Measurements from ENCODE around the gene CATSPER1.

The CATSPER1 gene

GRCh38 chr11:66055021-66055420 is 28.7 kb upstream of the CATSPER1 start:
- no peak for DNase-seq (ENCODE audit: low read depth)
- no peak overlapping the region for H3K4me3 ChIP-seq (ENCODE audit: control insufficient read depth, low read depth, low read length)
- TF ChIP-seq CTCF (conservative IDR thresholded peaks at IDR 0.05; ENCODE audit: control insufficient read depth, insufficient read depth, low read depth, low read length), result no peak

- DNase-seq (ENCODE audit: low read depth), result no peak
- peak overlapping the region; percentile 98 for H3K4me3 ChIP-seq (ENCODE audit: control insufficient read depth, low read depth, low read length)
- TF ChIP-seq CTCF (conservative IDR thresholded peaks at IDR 0.05; ENCODE audit: control insufficient read depth, insufficient read depth, low read depth, low read length), result no peak
These were observed 26.3 kb upstream of the CATSPER1 start for GRCh38 chr11:66052664-66052982.

GRCh38 chr11:66051766-66052663 is 25.7 kb upstream of the CATSPER1 start, which contains the start of gene SF3B2:
SF3B2 (plus strand) TSS chr11:66052364; CDS start chr11:66052385, 21 bp downstream.
- DNase-seq (ENCODE audit: low read depth), result peak; percentile 96
- peak within 1 kb of the TSS; percentile 98 for H3K4me3 ChIP-seq (ENCODE audit: control insufficient read depth, low read depth, low read length)
- TF ChIP-seq CTCF (conservative IDR thresholded peaks at IDR 0.05; ENCODE audit: control insufficient read depth, insufficient read depth, low read depth, low read length), result no peak

- DNase-seq (ENCODE audit: low read depth), result no peak
- H3K4me3 ChIP-seq (ENCODE audit: control insufficient read depth, low read depth, low read length), result peak overlapping the region; percentile 98
- TF ChIP-seq CTCF (conservative IDR thresholded peaks at IDR 0.05; ENCODE audit: control insufficient read depth, insufficient read depth, low read depth, low read length), result no peak
These were observed 25.1 kb upstream of the CATSPER1 start for GRCh38 chr11:66051371-66051765.

GRCh38 chr11:66050581-66051231 is 24.4 kb upstream of the CATSPER1 start:
- H3K4me3 ChIP-seq (ENCODE audit: control insufficient read depth, low read depth, low read length), result no peak overlapping the region
- no peak for DNase-seq (ENCODE audit: low read depth)
- TF ChIP-seq CTCF (conservative IDR thresholded peaks at IDR 0.05; ENCODE audit: control insufficient read depth, insufficient read depth, low read depth, low read length), result no peak

- no peak within 1 kb of the TSS for H3K4me3 ChIP-seq (ENCODE audit: control insufficient read depth, low read depth, low read length)
- DNase-seq (ENCODE audit: low read depth), result no peak
- no peak for TF ChIP-seq CTCF (conservative IDR thresholded peaks at IDR 0.05; ENCODE audit: control insufficient read depth, insufficient read depth, low read depth, low read length)
These were observed 22.5 kb upstream of the CATSPER1 start, which contains the start of gene GAL3ST3 for GRCh38 chr11:66048547-66049323. GAL3ST3 (minus strand) TSS chr11:66049161; CDS start chr11:66045415, 3,746 bp downstream.

All from fibroblast of mammary gland (primary cell).